ENCODE results near the gene COA7.
"Not testable (repeated sequence)": the region's sequence is repeated elsewhere in the genome, so short reads cannot be mapped to it uniquely, and the experiment has no call there.

Gene COA7

GRCh38 chr1:52697795-52698674 is at the start of gene COA7:
COA7 (minus strand) TSS chr1:52698347; CDS start chr1:52698326, 21 bp downstream.
- Histone ChIP-seq H3K9ac (ENCODE audit: low read depth in 1 of 2, low read length in 2 of 2) (peak within 1 kb of the TSS; percentile 59 to 85), H3K27ac (ENCODE audit: low read depth, low read length) (peak within 1 kb of the TSS; percentile 90), H3K4me1 (ENCODE audit: control insufficient read depth in 1 of 2, insufficient read depth in 2 of 2, low read length in 2 of 2) (peaks cover 5 to 9% of the 10 kb centered on the region in 2 donors), H3K36me3 (ENCODE audit: control insufficient read depth in 1 of 2, insufficient read depth in 2 of 2, low read length in 2 of 2) (peaks cover 0 to under 1% of the 10 kb centered on the region in 2 donors), H3K9me3 (ENCODE audit: control insufficient read depth in 1 of 2, low read length in 2 of 2) (no peaks in the 10 kb centered on the region), H3K27me3 (ENCODE audit: control insufficient read depth in 1 of 2, insufficient read depth in 2 of 2, low read length in 2 of 2) (no peaks in the 10 kb centered on the region), H3K4me3 (ENCODE audit: low read depth in 1 of 2, low read length in 2 of 2) (peak within 1 kb of the TSS; percentile 82 to 97)

- no peaks in the 10 kb centered on the region for H3K27me3 ChIP-seq (ENCODE audit: control insufficient read depth in 1 of 2, insufficient read depth in 2 of 2, low read length in 2 of 2)
- H3K27ac ChIP-seq (ENCODE audit: low read depth, low read length) = no peak overlapping the region
- peaks cover 6 to 8% of the 10 kb centered on the region in 2 donors for H3K4me1 ChIP-seq (ENCODE audit: control insufficient read depth in 1 of 2, insufficient read depth in 2 of 2, low read length in 2 of 2)
- H3K9me3 ChIP-seq (ENCODE audit: control insufficient read depth in 1 of 2, low read length in 2 of 2) = no peaks in the 10 kb centered on the region
- no peak overlapping the region for H3K4me3 ChIP-seq (ENCODE audit: low read depth in 1 of 2, low read length in 2 of 2)
- H3K9ac ChIP-seq (ENCODE audit: low read depth in 1 of 2, low read length in 2 of 2) = no peak overlapping the region
- H3K36me3 ChIP-seq (ENCODE audit: control insufficient read depth in 1 of 2, insufficient read depth in 2 of 2, low read length in 2 of 2) = no peaks in the 10 kb centered on the region
Measured at GRCh38 chr1:52747450-52747849, 49.3 kb upstream of the COA7 start.

GRCh38 chr1:52746189-52746588 is 48.0 kb upstream of the COA7 start:
- H3K36me3 ChIP-seq (ENCODE audit: control insufficient read depth in 1 of 2, insufficient read depth in 2 of 2, low read length in 2 of 2) = no peaks in the 10 kb centered on the region
- H3K27me3 ChIP-seq (ENCODE audit: control insufficient read depth in 1 of 2, insufficient read depth in 2 of 2, low read length in 2 of 2) = no peaks in the 10 kb centered on the region
- H3K9me3 ChIP-seq (ENCODE audit: control insufficient read depth in 1 of 2, low read length in 2 of 2) = no peaks in the 10 kb centered on the region
- no peaks in the 10 kb centered on the region for H3K4me1 ChIP-seq (ENCODE audit: control insufficient read depth in 1 of 2, insufficient read depth in 2 of 2, low read length in 2 of 2)
- no peak overlapping the region for H3K4me3 ChIP-seq (ENCODE audit: low read depth in 1 of 2, low read length in 2 of 2)
- H3K27ac ChIP-seq (ENCODE audit: low read depth, low read length) = no peak overlapping the region
- no peak overlapping the region for H3K9ac ChIP-seq (ENCODE audit: low read depth in 1 of 2, low read length in 2 of 2)

GRCh38 chr1:52741259-52741658 is 43.1 kb upstream of the COA7 start:
- H3K4me1 ChIP-seq (ENCODE audit: control insufficient read depth in 1 of 2, insufficient read depth in 2 of 2, low read length in 2 of 2) = no peaks in the 10 kb centered on the region
- no peaks in the 10 kb centered on the region for H3K27me3 ChIP-seq (ENCODE audit: control insufficient read depth in 1 of 2, insufficient read depth in 2 of 2, low read length in 2 of 2)
- no peak overlapping the region for H3K9ac ChIP-seq (ENCODE audit: low read depth in 1 of 2, low read length in 2 of 2)
- no peaks in the 10 kb centered on the region for H3K36me3 ChIP-seq (ENCODE audit: control insufficient read depth in 1 of 2, insufficient read depth in 2 of 2, low read length in 2 of 2)
- no peaks in the 10 kb centered on the region for H3K9me3 ChIP-seq (ENCODE audit: control insufficient read depth in 1 of 2, low read length in 2 of 2)
- H3K27ac ChIP-seq (ENCODE audit: low read depth, low read length) = no peak overlapping the region
- H3K4me3 ChIP-seq (ENCODE audit: low read depth in 1 of 2, low read length in 2 of 2) = no peak overlapping the region

- Histone ChIP-seq H3K9ac (ENCODE audit: low read depth in 1 of 2, low read length in 2 of 2) (no peak overlapping the region), H3K4me3 (ENCODE audit: low read depth in 1 of 2, low read length in 2 of 2) (no peak overlapping the region), H3K27ac (ENCODE audit: low read depth, low read length) (no peak overlapping the region), H3K9me3 (ENCODE audit: control insufficient read depth in 1 of 2, low read length in 2 of 2) (no peaks in the 10 kb centered on the region), H3K4me1 (ENCODE audit: control insufficient read depth in 1 of 2, insufficient read depth in 2 of 2, low read length in 2 of 2) (no peaks in the 10 kb centered on the region), H3K27me3 (ENCODE audit: control insufficient read depth in 1 of 2, insufficient read depth in 2 of 2, low read length in 2 of 2) (no peaks in the 10 kb centered on the region), H3K36me3 (ENCODE audit: control insufficient read depth in 1 of 2, insufficient read depth in 2 of 2, low read length in 2 of 2) (no peaks in the 10 kb centered on the region)
Measured at GRCh38 chr1:52739699-52740467, 41.7 kb upstream of the COA7 start.

- H3K27me3 ChIP-seq (ENCODE audit: control insufficient read depth in 1 of 2, insufficient read depth in 2 of 2, low read length in 2 of 2) = no peaks in the 10 kb centered on the region
- no peaks in the 10 kb centered on the region for H3K9me3 ChIP-seq (ENCODE audit: control insufficient read depth in 1 of 2, low read length in 2 of 2)
- no peak overlapping the region for H3K9ac ChIP-seq (ENCODE audit: low read depth in 1 of 2, low read length in 2 of 2)
- H3K4me3 ChIP-seq (ENCODE audit: low read depth in 1 of 2, low read length in 2 of 2) = no peak overlapping the region
- no peaks in the 10 kb centered on the region for H3K4me1 ChIP-seq (ENCODE audit: control insufficient read depth in 1 of 2, insufficient read depth in 2 of 2, low read length in 2 of 2)
- no peaks in the 10 kb centered on the region for H3K36me3 ChIP-seq (ENCODE audit: control insufficient read depth in 1 of 2, insufficient read depth in 2 of 2, low read length in 2 of 2)
- H3K27ac ChIP-seq (ENCODE audit: low read depth, low read length) = no peak overlapping the region
Measured at GRCh38 chr1:52738893-52739292, 40.7 kb upstream of the COA7 start.

- H3K27ac ChIP-seq (ENCODE audit: low read depth, low read length) = no peak overlapping the region
- H3K9me3 ChIP-seq (ENCODE audit: control insufficient read depth in 1 of 2, low read length in 2 of 2) = no peaks in the 10 kb centered on the region
- no peaks in the 10 kb centered on the region for H3K4me1 ChIP-seq (ENCODE audit: control insufficient read depth in 1 of 2, insufficient read depth in 2 of 2, low read length in 2 of 2)
- no peak overlapping the region for H3K9ac ChIP-seq (ENCODE audit: low read depth in 1 of 2, low read length in 2 of 2)
- H3K36me3 ChIP-seq (ENCODE audit: control insufficient read depth in 1 of 2, insufficient read depth in 2 of 2, low read length in 2 of 2) = no peaks in the 10 kb centered on the region
- no peaks in the 10 kb centered on the region for H3K27me3 ChIP-seq (ENCODE audit: control insufficient read depth in 1 of 2, insufficient read depth in 2 of 2, low read length in 2 of 2)
- no peak overlapping the region for H3K4me3 ChIP-seq (ENCODE audit: low read depth in 1 of 2, low read length in 2 of 2)
Measured at GRCh38 chr1:52738148-52738547, 40.0 kb upstream of the COA7 start.

- not testable (repeated sequence) for H3K27ac ChIP-seq (ENCODE audit: low read depth, low read length); H3K27me3 ChIP-seq (ENCODE audit: control insufficient read depth in 1 of 2, insufficient read depth in 2 of 2, low read length in 2 of 2); H3K4me3 ChIP-seq (ENCODE audit: low read depth in 1 of 2, low read length in 2 of 2); H3K9ac ChIP-seq (ENCODE audit: low read depth in 1 of 2, low read length in 2 of 2); H3K4me1 ChIP-seq (ENCODE audit: control insufficient read depth in 1 of 2, insufficient read depth in 2 of 2, low read length in 2 of 2); H3K9me3 ChIP-seq (ENCODE audit: control insufficient read depth in 1 of 2, low read length in 2 of 2); H3K36me3 ChIP-seq (ENCODE audit: control insufficient read depth in 1 of 2, insufficient read depth in 2 of 2, low read length in 2 of 2)
Measured at GRCh38 chr1:52735371-52735770, 37.2 kb upstream of the COA7 start.

GRCh38 chr1:52733368-52733767 is 35.2 kb upstream of the COA7 start:
- H3K9ac ChIP-seq (ENCODE audit: low read depth in 1 of 2, low read length in 2 of 2) = no peak overlapping the region
- H3K27ac ChIP-seq (ENCODE audit: low read depth, low read length) = no peak overlapping the region
- H3K4me1 ChIP-seq (ENCODE audit: control insufficient read depth in 1 of 2, insufficient read depth in 2 of 2, low read length in 2 of 2) = peaks cover 0 to 4% of the 10 kb centered on the region in 2 donors
- no peaks in the 10 kb centered on the region for H3K27me3 ChIP-seq (ENCODE audit: control insufficient read depth in 1 of 2, insufficient read depth in 2 of 2, low read length in 2 of 2)
- no peaks in the 10 kb centered on the region for H3K36me3 ChIP-seq (ENCODE audit: control insufficient read depth in 1 of 2, insufficient read depth in 2 of 2, low read length in 2 of 2)
- no peaks in the 10 kb centered on the region for H3K9me3 ChIP-seq (ENCODE audit: control insufficient read depth in 1 of 2, low read length in 2 of 2)
- no peak overlapping the region for H3K4me3 ChIP-seq (ENCODE audit: low read depth in 1 of 2, low read length in 2 of 2)

GRCh38 chr1:52727956-52728656 is 30.0 kb upstream of the COA7 start:
- Histone ChIP-seq H3K9me3 (ENCODE audit: control insufficient read depth in 1 of 2, low read length in 2 of 2) (no peaks in the 10 kb centered on the region), H3K27ac (ENCODE audit: low read depth, low read length) (no peak overlapping the region), H3K4me1 (ENCODE audit: control insufficient read depth in 1 of 2, insufficient read depth in 2 of 2, low read length in 2 of 2) (peaks cover 7 to 12% of the 10 kb centered on the region in 2 donors), H3K36me3 (ENCODE audit: control insufficient read depth in 1 of 2, insufficient read depth in 2 of 2, low read length in 2 of 2) (no peaks in the 10 kb centered on the region), H3K9ac (ENCODE audit: low read depth in 1 of 2, low read length in 2 of 2) (no peak overlapping the region), H3K27me3 (ENCODE audit: control insufficient read depth in 1 of 2, insufficient read depth in 2 of 2, low read length in 2 of 2) (no peaks in the 10 kb centered on the region), H3K4me3 (ENCODE audit: low read depth in 1 of 2, low read length in 2 of 2) (no peak overlapping the region)

All from duodenal mucosa (tissue), 2 donors.